Liver (tissue), 9 donors: ENCODE results near the gene SCAMP4. TPM values are rescaled to one million over a fixed set of nuclear protein-coding genes. Genes with fewer than 3 reads are reported as not detected.

Source experiments
- DNase-seq: peaks from one replicate; pipeline ENCODE4 v3.0.0-alpha.2; 2017; ENCODE audit warnings: low spot score
- H3K27ac ChIP-seq, 2 donors: one replicate each; pipeline ENCODE4 v1.7.0; 2013; ENCODE audit warnings: inconsistent platforms in 2 of 2, low read length in 2 of 2, control low read depth in 1 of 2, low read depth in 1 of 2, mild to moderate bottlenecking in 1 of 2
- H3K27me3 ChIP-seq, 4 donors: one replicate each; pipeline versions ENCODE4 v1.6.1 to v1.7.0; 2013; ENCODE audit warnings: low read length in 3 of 4, inconsistent platforms in 1 of 4, mild to moderate bottlenecking in 1 of 4, moderate library complexity in 1 of 4; ENCODE audit not compliant: control insufficient read depth in 4 of 4, insufficient read depth in 4 of 4
- H3K36me3 ChIP-seq, 4 donors: one replicate each; pipeline versions ENCODE4 v1.6.1 to v1.7.0; 2013; ENCODE audit warnings: low read length in 3 of 4, mild to moderate bottlenecking in 3 of 4, low read depth in 1 of 4, moderate library complexity in 1 of 4; ENCODE audit not compliant: control insufficient read depth in 4 of 4, insufficient read depth in 3 of 4
- H3K4me1 ChIP-seq, 4 donors: one replicate each; pipeline versions ENCODE4 v1.6.1 to v1.7.0; 2013; ENCODE audit warnings: low read length in 3 of 4, mild to moderate bottlenecking in 3 of 4, moderate library complexity in 1 of 4; ENCODE audit not compliant: control insufficient read depth in 4 of 4, insufficient read depth in 4 of 4
- H3K4me3 ChIP-seq, 3 donors: one replicate each; pipeline versions ENCODE4 v1.6.1 to v1.7.0; 2013; ENCODE audit warnings: low read length in 3 of 3, control low read depth in 1 of 3, low read depth in 1 of 3, mild to moderate bottlenecking in 1 of 3
- H3K9ac ChIP-seq, 2 donors: one replicate each; pipeline ENCODE4 v1.7.0; 2013; ENCODE audit warnings: low read length in 2 of 2, mild to moderate bottlenecking in 2 of 2, moderate library complexity in 2 of 2, control low read depth in 1 of 2, low read depth in 1 of 2
- H3K9me3 ChIP-seq, 4 donors: one replicate each; pipeline versions ENCODE4 v1.6.1 to v1.7.0; 2013; ENCODE audit warnings: low read length in 3 of 4; ENCODE audit not compliant: control insufficient read depth in 4 of 4
- ATF3 ChIP-seq: IDR thresholded peaks from 2 replicates; pipeline ENCODE4 v1.6.1; 2016; ENCODE audit warnings: antibody characterized with exemption
- EGR1 ChIP-seq, 2 donors: IDR thresholded peaks; 2 replicates each; pipeline ENCODE4 v1.6.1; 2016 to 2018; ENCODE audit warnings: antibody characterized with exemption in 2 of 2, low read depth in 2 of 2
- FOXA1 ChIP-seq: IDR thresholded peaks from 2 replicates; pipeline ENCODE4 v1.6.1; 2016; ENCODE audit warnings: antibody characterized with exemption
- FOXA2 ChIP-seq: IDR thresholded peaks from 2 replicates; pipeline ENCODE4 v1.6.1; 2016; ENCODE audit warnings: antibody characterized with exemption
- GABPA ChIP-seq, 2 donors: IDR thresholded peaks in 1 of 2; conservative IDR thresholded peaks in 1 of 2; 2 replicates each; pipeline ENCODE4 v1.6.1; 2016; ENCODE audit warnings: antibody characterized with exemption in 2 of 2, mild to moderate bottlenecking in 1 of 2, moderate library complexity in 1 of 2
- HNF4A ChIP-seq, 2 donors: conservative IDR thresholded peaks; 2 replicates each; pipeline ENCODE4 v1.6.1; 2016; ENCODE audit warnings: antibody characterized with exemption in 2 of 2, mild to moderate bottlenecking in 2 of 2
- HNF4G ChIP-seq: IDR thresholded peaks from 2 replicates; pipeline ENCODE4 v1.6.1; 2016; ENCODE audit warnings: antibody characterized with exemption
- JUND ChIP-seq, 2 donors: IDR thresholded peaks; 2 replicates each; pipeline ENCODE4 v1.6.1; 2016; ENCODE audit warnings: antibody characterized with exemption in 2 of 2
- NR2F2 ChIP-seq: IDR thresholded peaks from 2 replicates; pipeline ENCODE4 v1.6.1; 2016; ENCODE audit warnings: antibody characterized with exemption
- RAD21 ChIP-seq, 2 donors: IDR thresholded peaks; 2 replicates each; pipeline ENCODE4 v1.6.1; 2016; ENCODE audit warnings: antibody characterized with exemption in 2 of 2, mild to moderate bottlenecking in 2 of 2
- RXRA ChIP-seq, 2 donors: IDR thresholded peaks; 2 replicates each; pipeline ENCODE4 v1.6.1; 2017 to 2018; ENCODE audit warnings: antibody characterized with exemption in 2 of 2, mild to moderate bottlenecking in 1 of 2
- SP1 ChIP-seq: IDR thresholded peaks from 2 replicates; pipeline ENCODE4 v1.6.1; 2018; ENCODE audit warnings: antibody characterized with exemption, mild to moderate bottlenecking
- TAF1 ChIP-seq: conservative IDR thresholded peaks from 2 replicates; pipeline ENCODE4 v1.6.1; 2016; ENCODE audit warnings: antibody characterized with exemption, mild to moderate bottlenecking
- YY1 ChIP-seq: IDR thresholded peaks from 2 replicates; pipeline ENCODE4 v1.6.1; 2016; ENCODE audit warnings: antibody characterized with exemption, mild to moderate bottlenecking
- WGBS: extraction: QIAGEN DNeasy Blood & Tissue Kit; methylation state at CpG from one replicate; pipeline ENCODE4 v1.1.7; 2013; 5-methylcytosine and 5-hydroxymethylcytosine counted together
- polyA plus RNA-seq, 2 donors: library from polyadenylated mRNA; stranded (reverse) in 1 of 2; unstranded in 1 of 2; fragments of 200-250 nt in 1 of 2; fragments of >200 nt in 1 of 2; fragmentation: Nextera tagmentation in 1 of 2; extraction: Ambion mirVana in 1 of 2; gene quantifications; one replicate each; pipeline versions ENCODE4 v1.2.1 to v1.2.3, GENCODE V29; 2013 to 2015
- total RNA-seq, 2 donors: library from RNA; depleted of rRNA; stranded (reverse); fragments of >200 nt; gene quantifications; one replicate each; pipeline ENCODE4 v1.2.3, GENCODE V29; 2014
- TF ChIP-seq, protein P1 (sequence below): IDR thresholded peaks from 2 replicates; pipeline ENCODE4 v1.6.1; 2016; ENCODE audit warnings: antibody characterized with exemption
- TF ChIP-seq, protein P2 (sequence below): fragments of 150-350 bp; IDR thresholded peaks from 2 replicates; pipeline ENCODE4 v1.5.1; 2017; ENCODE audit warnings: improper control_type of control experiment, low read depth, low read length; ENCODE audit not compliant: missing input control
- TF ChIP-seq, protein P3 (sequence below): IDR thresholded peaks from 2 replicates; pipeline ENCODE4 v1.6.1; 2016; ENCODE audit warnings: antibody characterized with exemption, mild to moderate bottlenecking
- donor health status: healthy.
- donor health status: healthy.
- donor health status: healthy.
- donor health status: healthy.
- donor health status: healthy.

Gene SCAMP4
- total and polyA plus RNA-seq, 4 donors = 13.0 to 22.1 (median 16.6) TPM

DNA sequence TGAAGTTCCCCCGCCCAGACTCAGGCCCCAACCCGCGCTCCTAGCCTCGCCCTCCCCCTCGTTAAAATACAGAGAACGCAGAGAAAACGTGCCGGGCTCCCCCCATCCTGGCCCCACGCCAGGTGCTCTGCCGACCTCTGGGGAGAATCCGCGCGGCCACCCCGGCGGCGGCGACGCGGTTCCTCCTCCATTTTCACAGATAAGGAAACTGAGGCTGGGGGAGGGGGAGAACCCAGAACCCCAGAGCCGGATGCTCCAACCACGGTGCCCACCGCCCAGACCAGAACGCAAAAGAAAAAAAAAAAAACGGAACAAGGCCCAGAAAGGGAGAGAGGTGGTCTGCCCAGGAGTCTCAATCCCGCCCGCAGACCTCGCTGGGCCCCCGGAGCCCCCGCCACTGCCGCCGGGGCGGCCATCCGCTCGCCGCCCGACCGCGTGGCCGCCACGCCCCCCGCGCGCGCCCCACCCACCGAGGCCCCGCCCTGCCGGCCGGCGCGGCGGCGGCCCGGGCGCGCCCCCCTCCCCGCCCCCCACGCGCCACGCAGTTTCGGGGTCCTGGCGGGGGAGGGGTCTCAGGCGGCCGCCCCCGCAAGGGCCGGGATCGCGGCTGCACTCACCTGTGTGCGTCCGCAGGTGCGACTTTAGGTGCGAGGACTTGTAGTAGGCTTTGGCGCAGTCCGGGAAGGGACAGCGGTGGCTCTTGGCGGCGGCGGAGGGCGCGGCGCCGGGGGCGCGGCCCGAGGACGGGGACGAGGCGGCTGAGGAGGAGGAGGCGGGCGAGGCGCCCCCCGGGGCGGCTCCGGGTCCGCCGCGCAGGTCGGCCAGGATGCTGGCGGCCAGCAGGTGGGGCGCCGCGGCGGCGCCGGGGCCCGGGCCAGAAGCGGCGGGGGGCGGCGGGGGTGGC lies 42.5 kb upstream of the SCAMP4 start:
- DNase-seq = peak; percentile 68
- TF ChIP-seq, protein P1, sequence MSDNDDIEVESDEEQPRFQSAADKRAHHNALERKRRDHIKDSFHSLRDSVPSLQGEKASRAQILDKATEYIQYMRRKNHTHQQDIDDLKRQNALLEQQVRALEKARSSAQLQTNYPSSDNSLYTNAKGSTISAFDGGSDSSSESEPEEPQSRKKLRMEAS = no peak
- no peak for TF ChIP-seq JUND (IDR thresholded peaks at IDR 0.05)
- no peak for TF ChIP-seq NR2F2
- no peak for TF ChIP-seq RAD21 (IDR thresholded peaks at IDR 0.05)
- TF ChIP-seq, protein P2, sequence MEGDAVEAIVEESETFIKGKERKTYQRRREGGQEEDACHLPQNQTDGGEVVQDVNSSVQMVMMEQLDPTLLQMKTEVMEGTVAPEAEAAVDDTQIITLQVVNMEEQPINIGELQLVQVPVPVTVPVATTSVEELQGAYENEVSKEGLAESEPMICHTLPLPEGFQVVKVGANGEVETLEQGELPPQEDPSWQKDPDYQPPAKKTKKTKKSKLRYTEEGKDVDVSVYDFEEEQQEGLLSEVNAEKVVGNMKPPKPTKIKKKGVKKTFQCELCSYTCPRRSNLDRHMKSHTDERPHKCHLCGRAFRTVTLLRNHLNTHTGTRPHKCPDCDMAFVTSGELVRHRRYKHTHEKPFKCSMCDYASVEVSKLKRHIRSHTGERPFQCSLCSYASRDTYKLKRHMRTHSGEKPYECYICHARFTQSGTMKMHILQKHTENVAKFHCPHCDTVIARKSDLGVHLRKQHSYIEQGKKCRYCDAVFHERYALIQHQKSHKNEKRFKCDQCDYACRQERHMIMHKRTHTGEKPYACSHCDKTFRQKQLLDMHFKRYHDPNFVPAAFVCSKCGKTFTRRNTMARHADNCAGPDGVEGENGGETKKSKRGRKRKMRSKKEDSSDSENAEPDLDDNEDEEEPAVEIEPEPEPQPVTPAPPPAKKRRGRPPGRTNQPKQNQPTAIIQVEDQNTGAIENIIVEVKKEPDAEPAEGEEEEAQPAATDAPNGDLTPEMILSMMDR = no peak
- no peak for TF ChIP-seq HNF4G
- TF ChIP-seq YY1 = no peak
- no peak for TF ChIP-seq SP1
- no peak for TF ChIP-seq FOXA2
- TF ChIP-seq, protein P3, sequence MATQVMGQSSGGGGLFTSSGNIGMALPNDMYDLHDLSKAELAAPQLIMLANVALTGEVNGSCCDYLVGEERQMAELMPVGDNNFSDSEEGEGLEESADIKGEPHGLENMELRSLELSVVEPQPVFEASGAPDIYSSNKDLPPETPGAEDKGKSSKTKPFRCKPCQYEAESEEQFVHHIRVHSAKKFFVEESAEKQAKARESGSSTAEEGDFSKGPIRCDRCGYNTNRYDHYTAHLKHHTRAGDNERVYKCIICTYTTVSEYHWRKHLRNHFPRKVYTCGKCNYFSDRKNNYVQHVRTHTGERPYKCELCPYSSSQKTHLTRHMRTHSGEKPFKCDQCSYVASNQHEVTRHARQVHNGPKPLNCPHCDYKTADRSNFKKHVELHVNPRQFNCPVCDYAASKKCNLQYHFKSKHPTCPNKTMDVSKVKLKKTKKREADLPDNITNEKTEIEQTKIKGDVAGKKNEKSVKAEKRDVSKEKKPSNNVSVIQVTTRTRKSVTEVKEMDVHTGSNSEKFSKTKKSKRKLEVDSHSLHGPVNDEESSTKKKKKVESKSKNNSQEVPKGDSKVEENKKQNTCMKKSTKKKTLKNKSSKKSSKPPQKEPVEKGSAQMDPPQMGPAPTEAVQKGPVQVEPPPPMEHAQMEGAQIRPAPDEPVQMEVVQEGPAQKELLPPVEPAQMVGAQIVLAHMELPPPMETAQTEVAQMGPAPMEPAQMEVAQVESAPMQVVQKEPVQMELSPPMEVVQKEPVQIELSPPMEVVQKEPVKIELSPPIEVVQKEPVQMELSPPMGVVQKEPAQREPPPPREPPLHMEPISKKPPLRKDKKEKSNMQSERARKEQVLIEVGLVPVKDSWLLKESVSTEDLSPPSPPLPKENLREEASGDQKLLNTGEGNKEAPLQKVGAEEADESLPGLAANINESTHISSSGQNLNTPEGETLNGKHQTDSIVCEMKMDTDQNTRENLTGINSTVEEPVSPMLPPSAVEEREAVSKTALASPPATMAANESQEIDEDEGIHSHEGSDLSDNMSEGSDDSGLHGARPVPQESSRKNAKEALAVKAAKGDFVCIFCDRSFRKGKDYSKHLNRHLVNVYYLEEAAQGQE = no peak
- no peaks in the 10 kb centered on the region for H3K27me3 ChIP-seq
- peak overlapping the region; percentile 8 to 81 for H3K27ac ChIP-seq
- peaks cover 27 to 65% (median 48%) of the 10 kb centered on the region in 4 donors for H3K4me1 ChIP-seq
- H3K9ac ChIP-seq = no peak overlapping the region
- WGBS = under 1% methylated on average over 109 of the region's 109 CpGs
- H3K9me3 ChIP-seq = no peaks in the 10 kb centered on the region
- peak overlapping the region; percentile 80 to 94 (median 82) for H3K4me3 ChIP-seq
- no peaks in the 10 kb centered on the region for H3K36me3 ChIP-seq

- under 1% methylated on average over 62 of the region's 63 CpGs for WGBS
- H3K4me3 ChIP-seq = peak within 1 kb of the TSS; percentile 80 to 94 (median 82)
- peaks cover 22 to 59% (median 42%) of the 10 kb centered on the region in 4 donors for H3K4me1 ChIP-seq
- H3K27me3 ChIP-seq = no peaks in the 10 kb centered on the region
- TF ChIP-seq RXRA (IDR thresholded peaks at IDR 0.05) = no peak
- no peak for TF ChIP-seq NR2F2
- no peak for TF ChIP-seq EGR1 (IDR thresholded peaks at IDR 0.05; ENCODE audit: low read depth in 2 of 2)
- TF ChIP-seq, protein P2 = no peak
- TF ChIP-seq GABPA (IDR thresholded peaks at IDR 0.05 in 1 of 2, conservative IDR thresholded peaks at IDR 0.05 in 1 of 2) = no peak
- TF ChIP-seq SP1 = no peak
- TF ChIP-seq TAF1 = no peak
- TF ChIP-seq, protein P3 = no peak
- TF ChIP-seq, protein P1 = no peak
- no peak for TF ChIP-seq RAD21 (IDR thresholded peaks at IDR 0.05)
- TF ChIP-seq YY1 = no peak
- no peak for TF ChIP-seq ATF3
- no peak for TF ChIP-seq HNF4A (conservative IDR thresholded peaks at IDR 0.05)
- no peak for TF ChIP-seq HNF4G
- TF ChIP-seq JUND (IDR thresholded peaks at IDR 0.05) = no peak
- TF ChIP-seq FOXA1 = no peak
- H3K36me3 ChIP-seq = no peaks in the 10 kb centered on the region
- peak within 1 kb of the TSS; percentile 83 to 96 for H3K27ac ChIP-seq
- no peaks in the 10 kb centered on the region for H3K9me3 ChIP-seq
- no peak for DNase-seq
- H3K9ac ChIP-seq = peak within 1 kb of the TSS; percentile 32 to 81
These were observed 41.9 kb upstream of the SCAMP4 start, which contains the start of gene KLF16 for GRCh38 chr19:1863328-1863637. Gene KLF16 (minus strand): TSS chr19:1863579. CDS start chr19:1863497, 82 bp downstream.
